ENCODE results near the gene ACTR6.

Gene ACTR6

DNA sequence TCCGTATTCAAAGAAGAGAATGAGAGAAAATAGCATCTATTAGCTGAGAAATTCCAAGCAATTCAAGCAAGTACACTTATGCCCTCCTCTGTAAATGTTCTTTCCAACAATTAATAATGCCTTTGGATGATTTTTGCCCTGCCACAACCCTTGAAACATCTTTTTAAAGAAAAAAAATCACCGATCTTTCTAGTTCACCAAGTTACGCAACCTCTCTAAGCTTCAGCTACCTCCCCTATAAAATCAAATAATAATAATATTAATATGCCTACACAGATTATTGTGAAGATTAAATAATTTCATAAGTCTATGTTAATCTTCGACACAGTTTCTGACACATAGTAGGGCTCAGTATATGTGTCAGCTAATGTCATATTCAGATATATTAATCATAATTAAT is 47.1 kb downstream of the ACTR6 start:
- no peak for ATAC-seq
- TF ChIP-seq TOX (CRISPR knock-in tag; IDR thresholded peaks at IDR 0.05; ENCODE audit: borderline replicate concordance) = no peak
- TF ChIP-seq, protein P1, sequence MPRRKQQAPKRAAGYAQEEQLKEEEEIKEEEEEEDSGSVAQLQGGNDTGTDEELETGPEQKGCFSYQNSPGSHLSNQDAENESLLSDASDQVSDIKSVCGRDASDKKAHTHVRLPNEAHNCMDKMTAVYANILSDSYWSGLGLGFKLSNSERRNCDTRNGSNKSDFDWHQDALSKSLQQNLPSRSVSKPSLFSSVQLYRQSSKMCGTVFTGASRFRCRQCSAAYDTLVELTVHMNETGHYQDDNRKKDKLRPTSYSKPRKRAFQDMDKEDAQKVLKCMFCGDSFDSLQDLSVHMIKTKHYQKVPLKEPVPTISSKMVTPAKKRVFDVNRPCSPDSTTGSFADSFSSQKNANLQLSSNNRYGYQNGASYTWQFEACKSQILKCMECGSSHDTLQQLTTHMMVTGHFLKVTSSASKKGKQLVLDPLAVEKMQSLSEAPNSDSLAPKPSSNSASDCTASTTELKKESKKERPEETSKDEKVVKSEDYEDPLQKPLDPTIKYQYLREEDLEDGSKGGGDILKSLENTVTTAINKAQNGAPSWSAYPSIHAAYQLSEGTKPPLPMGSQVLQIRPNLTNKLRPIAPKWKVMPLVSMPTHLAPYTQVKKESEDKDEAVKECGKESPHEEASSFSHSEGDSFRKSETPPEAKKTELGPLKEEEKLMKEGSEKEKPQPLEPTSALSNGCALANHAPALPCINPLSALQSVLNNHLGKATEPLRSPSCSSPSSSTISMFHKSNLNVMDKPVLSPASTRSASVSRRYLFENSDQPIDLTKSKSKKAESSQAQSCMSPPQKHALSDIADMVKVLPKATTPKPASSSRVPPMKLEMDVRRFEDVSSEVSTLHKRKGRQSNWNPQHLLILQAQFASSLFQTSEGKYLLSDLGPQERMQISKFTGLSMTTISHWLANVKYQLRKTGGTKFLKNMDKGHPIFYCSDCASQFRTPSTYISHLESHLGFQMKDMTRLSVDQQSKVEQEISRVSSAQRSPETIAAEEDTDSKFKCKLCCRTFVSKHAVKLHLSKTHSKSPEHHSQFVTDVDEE (CRISPR knock-in tag; IDR thresholded peaks at IDR 0.05) = no peak
- no peak for TF ChIP-seq ARNTL (CRISPR knock-in tag; IDR thresholded peaks at IDR 0.05; ENCODE audit: borderline replicate concordance, low read depth)
- no peak for TF ChIP-seq GLIS3 (CRISPR knock-in tag; IDR thresholded peaks at IDR 0.05)
- TF ChIP-seq CREB5 (CRISPR knock-in tag; IDR thresholded peaks at IDR 0.05; ENCODE audit: low read depth) = no peak
- no peak for TF ChIP-seq ZFP3 (CRISPR knock-in tag; IDR thresholded peaks at IDR 0.05)
- TF ChIP-seq ZNF70 (CRISPR knock-in tag; IDR thresholded peaks at IDR 0.05) = no peak
- no peak for TF ChIP-seq CSDC2 (CRISPR knock-in tag; IDR thresholded peaks at IDR 0.05)
- TF ChIP-seq, protein P2, sequence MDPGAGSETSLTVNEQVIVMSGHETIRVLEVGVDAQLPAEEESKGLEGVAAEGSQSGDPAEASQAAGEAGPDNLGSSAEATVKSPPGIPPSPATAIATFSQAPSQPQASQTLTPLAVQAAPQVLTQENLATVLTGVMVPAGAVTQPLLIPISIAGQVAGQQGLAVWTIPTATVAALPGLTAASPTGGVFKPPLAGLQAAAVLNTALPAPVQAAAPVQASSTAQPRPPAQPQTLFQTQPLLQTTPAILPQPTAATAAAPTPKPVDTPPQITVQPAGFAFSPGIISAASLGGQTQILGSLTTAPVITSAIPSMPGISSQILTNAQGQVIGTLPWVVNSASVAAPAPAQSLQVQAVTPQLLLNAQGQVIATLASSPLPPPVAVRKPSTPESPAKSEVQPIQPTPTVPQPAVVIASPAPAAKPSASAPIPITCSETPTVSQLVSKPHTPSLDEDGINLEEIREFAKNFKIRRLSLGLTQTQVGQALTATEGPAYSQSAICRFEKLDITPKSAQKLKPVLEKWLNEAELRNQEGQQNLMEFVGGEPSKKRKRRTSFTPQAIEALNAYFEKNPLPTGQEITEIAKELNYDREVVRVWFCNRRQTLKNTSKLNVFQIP (CRISPR knock-in tag; IDR thresholded peaks at IDR 0.05; ENCODE audit: borderline replicate concordance, low read depth) = no peak

GRCh38 chr12:100248886-100249285 is 48.3 kb downstream of the ACTR6 start:
- no peak for ATAC-seq
- TF ChIP-seq, protein P1 (CRISPR knock-in tag; IDR thresholded peaks at IDR 0.05) = no peak
- TF ChIP-seq ZC3H10 (CRISPR knock-in tag; IDR thresholded peaks at IDR 0.05) (no peak), CREB5 (CRISPR knock-in tag; IDR thresholded peaks at IDR 0.05; ENCODE audit: low read depth) (no peak), ZNF565 (CRISPR knock-in tag; conservative IDR thresholded peaks at IDR 0.05; ENCODE audit: low read depth) (no peak), ISL1 (CRISPR knock-in tag; IDR thresholded peaks at IDR 0.05) (no peak)

DNA sequence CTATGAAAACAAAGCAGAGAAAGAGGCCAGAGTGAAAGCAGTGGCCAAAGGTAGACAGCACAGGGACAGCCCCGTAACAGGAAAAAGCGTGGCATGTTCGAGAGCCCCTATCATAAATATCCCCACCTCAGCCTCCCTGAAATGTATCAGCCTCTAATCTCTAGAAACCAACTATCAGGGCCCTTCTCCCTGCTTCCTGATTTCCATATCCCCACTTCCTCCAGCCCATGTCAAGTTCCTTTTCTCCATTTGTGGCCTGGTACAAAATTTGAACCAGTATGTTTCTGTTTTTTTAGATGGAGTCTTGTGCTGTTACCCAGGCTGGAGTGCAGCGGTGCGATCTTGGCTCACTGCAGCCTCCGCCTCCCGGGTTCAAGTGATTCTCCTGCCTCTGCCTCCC is 49.3 kb downstream of the ACTR6 start:
- TF ChIP-seq TCF4 (CRISPR knock-in tag; IDR thresholded peaks at IDR 0.05; ENCODE audit: borderline replicate concordance) (no peak), CSDC2 (CRISPR knock-in tag; IDR thresholded peaks at IDR 0.05) (no peak), TOX (CRISPR knock-in tag; IDR thresholded peaks at IDR 0.05; ENCODE audit: borderline replicate concordance) (no peak), GLIS3 (CRISPR knock-in tag; IDR thresholded peaks at IDR 0.05) (no peak), PPARA (CRISPR knock-in tag; IDR thresholded peaks at IDR 0.05; ENCODE audit: borderline replicate concordance) (no peak), PATZ1 (CRISPR knock-in tag; IDR thresholded peaks at IDR 0.05; ENCODE audit: borderline replicate concordance) (no peak), ISL1 (CRISPR knock-in tag; IDR thresholded peaks at IDR 0.05) (no peak), CREB5 (CRISPR knock-in tag; IDR thresholded peaks at IDR 0.05; ENCODE audit: low read depth) (no peak)
- TF ChIP-seq, protein P1 (CRISPR knock-in tag; IDR thresholded peaks at IDR 0.05) = no peak
- TF ChIP-seq, protein P2 (CRISPR knock-in tag; IDR thresholded peaks at IDR 0.05; ENCODE audit: borderline replicate concordance, low read depth) = no peak

More for the DNA sequence above, 49.3 kb downstream of the ACTR6 start:
- ATAC-seq = no peak
